ENCODE data around the gene TTYH1. TPM values are rescaled to one million over a fixed set of nuclear protein-coding genes. Genes with fewer than 3 reads are reported as not detected.

TTYH1 gene
- polyA plus RNA-seq, 1 of the 3 experiments (the other 2 are of a cell fraction) = 0.05 TPM

GRCh38 chr19:54424201-54424600, 8.9 kb downstream of the TTYH1 start:
- no peaks in the 10 kb centered on the region for H3K4me1 ChIP-seq (ENCODE audit: control insufficient read depth in 1 of 2, insufficient read depth in 2 of 2, low read depth in 1 of 2, low read length in 1 of 2)
- no peaks in the 10 kb centered on the region for H3F3A ChIP-seq (replicated peaks; ENCODE audit: insufficient read depth)
- no peak for DNase-seq
- no peak overlapping the region for H3K27ac ChIP-seq (ENCODE audit: low read depth in 2 of 2, low read length in 1 of 2)
- H3K9me3 ChIP-seq = no peaks in the 10 kb centered on the region
- H3K27me3 ChIP-seq (ENCODE audit: insufficient read depth) = peaks cover 94% of the 10 kb centered on the region
- TF ChIP-seq TCF12 (IDR thresholded peaks at IDR 0.05) (no peak), RFX5 (IDR thresholded peaks at IDR 0.05; ENCODE audit: low read length) (no peak)
- H3K4me2 ChIP-seq = no peak overlapping the region
- H4K20me1 ChIP-seq (ENCODE audit: insufficient read depth) = no peaks in the 10 kb centered on the region
- WGBS (ENCODE audit: low lambda C conversion rate) = 53% methylated on average over 2 of the region's 14 CpGs
- CTCF ChIA-PET = no interaction called here
- H3K9ac ChIP-seq = no peak overlapping the region
- H3K79me2 ChIP-seq (ENCODE audit: insufficient read depth) = no peaks in the 10 kb centered on the region
- no peaks in the 10 kb centered on the region for H3K36me3 ChIP-seq (replicated peaks in 1 of 2; ENCODE audit: control insufficient read depth in 1 of 2, insufficient read depth in 2 of 2, low read length in 1 of 2)
- POLR2A ChIA-PET = no interaction called here
- no peak overlapping the region for H2AFZ ChIP-seq (ENCODE audit: low read depth)
- H3K9me2 ChIP-seq = no peaks in the 10 kb centered on the region
- H3K4me3 ChIP-seq (ENCODE audit: low read depth in 2 of 2, low read length in 1 of 2) = no peak overlapping the region

- Histone ChIP-seq H3K79me2 (ENCODE audit: insufficient read depth) (no peaks in the 10 kb centered on the region), H3K9ac (no peak overlapping the region), H2AFZ (ENCODE audit: low read depth) (no peak overlapping the region), H3K9me3 (no peaks in the 10 kb centered on the region), H3F3A (replicated peaks; ENCODE audit: insufficient read depth) (no peaks in the 10 kb centered on the region), H4K20me1 (ENCODE audit: insufficient read depth) (no peaks in the 10 kb centered on the region), H3K4me1 (ENCODE audit: control insufficient read depth in 1 of 2, insufficient read depth in 2 of 2, low read depth in 1 of 2, low read length in 1 of 2) (no peaks in the 10 kb centered on the region; a peak in 1 of 4 replicates), H3K27ac (ENCODE audit: low read depth in 2 of 2, low read length in 1 of 2) (no peak overlapping the region), H3K27me3 (ENCODE audit: insufficient read depth) (peaks cover 94% of the 10 kb centered on the region), H3K36me3 (replicated peaks in 1 of 2; ENCODE audit: control insufficient read depth in 1 of 2, insufficient read depth in 2 of 2, low read length in 1 of 2) (no peaks in the 10 kb centered on the region), H3K9me2 (no peaks in the 10 kb centered on the region), H3K4me3 (ENCODE audit: low read depth in 2 of 2, low read length in 1 of 2) (no peak overlapping the region), H3K4me2 (no peak overlapping the region)
- 38% methylated on average over 24 of the region's 36 CpGs for WGBS (ENCODE audit: low lambda C conversion rate)
- POLR2A ChIA-PET = no interaction called here
- TF ChIP-seq MAX (IDR thresholded peaks at IDR 0.05; ENCODE audit: low read depth) = no peak
- no peak for DNase-seq
- CTCF ChIA-PET = interaction anchor here (1.2 to 1.5 kb wide), 2 partner anchors 9 to 34 kb away, joined by 3 to 4 read pairs; no protein-coding TSS in a partner anchor
Observed at GRCh38 chr19:54424660-54425381, 9.6 kb downstream of the TTYH1 start.

GRCh38 chr19:54425382-54425723, 10.1 kb downstream of the TTYH1 start:
- H3K9ac ChIP-seq = no peak overlapping the region
- no peak overlapping the region for H3K4me3 ChIP-seq (ENCODE audit: low read depth in 2 of 2, low read length in 1 of 2)
- H3K27me3 ChIP-seq (ENCODE audit: insufficient read depth) = peaks cover 94% of the 10 kb centered on the region
- H3K27ac ChIP-seq (ENCODE audit: low read depth in 2 of 2, low read length in 1 of 2) = no peak overlapping the region
- ChIA-PET POLR2A (no interaction called here), CTCF (interaction anchor here (1.2 to 1.5 kb wide), 2 partner anchors 9 to 35 kb away, joined by 3 to 4 read pairs; no protein-coding TSS in a partner anchor)
- H3K79me2 ChIP-seq (ENCODE audit: insufficient read depth) = no peaks in the 10 kb centered on the region
- no peak for DNase-seq
- no peak overlapping the region for H3K4me2 ChIP-seq
- H4K20me1 ChIP-seq (ENCODE audit: insufficient read depth) = no peaks in the 10 kb centered on the region
- no peak overlapping the region for H2AFZ ChIP-seq (ENCODE audit: low read depth)
- H3K9me3 ChIP-seq = no peaks in the 10 kb centered on the region
- H3F3A ChIP-seq (replicated peaks; ENCODE audit: insufficient read depth) = no peaks in the 10 kb centered on the region
- TF ChIP-seq TEAD4 (IDR thresholded peaks at IDR 0.05; ENCODE audit: borderline replicate concordance, insufficient read depth) (no peak), ZBTB33 (IDR thresholded peaks at IDR 0.05; ENCODE audit: borderline replicate concordance, low read depth) (no peak), MAX (IDR thresholded peaks at IDR 0.05; ENCODE audit: low read depth) (no peak), JUND (IDR thresholded peaks at IDR 0.05) (no peak), USF2 (IDR thresholded peaks at IDR 0.05; ENCODE audit: borderline replicate concordance, low read depth, low read length) (no peak), TAF1 (IDR thresholded peaks at IDR 0.05; ENCODE audit: borderline replicate concordance, low read depth, low read length) (no peak), REST (IDR thresholded peaks at IDR 0.05; ENCODE audit: low read depth, low read length) (no peak), MEF2A (IDR thresholded peaks at IDR 0.05; ENCODE audit: borderline replicate concordance, low read depth) (no peak), RAD21 (IDR thresholded peaks at IDR 0.05; ENCODE audit: low read length) (no peak), SMC3 (IDR thresholded peaks at IDR 0.05; ENCODE audit: low read depth, low read length) (no peak)
- H3K4me1 ChIP-seq (ENCODE audit: control insufficient read depth in 1 of 2, insufficient read depth in 2 of 2, low read depth in 1 of 2, low read length in 1 of 2) = peaks cover 0 to 4% of the 10 kb centered on the region in 2 experiments; a peak in 1 of 4 replicates
- H3K9me2 ChIP-seq = no peaks in the 10 kb centered on the region
- WGBS (ENCODE audit: low lambda C conversion rate) = 26% methylated on average over 5 of the region's 5 CpGs
- no peaks in the 10 kb centered on the region for H3K36me3 ChIP-seq (replicated peaks in 1 of 2; ENCODE audit: control insufficient read depth in 1 of 2, insufficient read depth in 2 of 2, low read length in 1 of 2)

Measured in SK-N-SH (cell line).